H1 (cell line): Measurements from ENCODE around the gene MAGOH. TPM values are rescaled to one million over a fixed set of nuclear protein-coding genes. Genes with fewer than 3 reads are reported as not detected.

Experiments used
- CTCF ChIA-PET: fragments of 300-600 bp; sonication (Branson Sonifier 250); formaldehyde crosslinking; loops from one replicate; lab custom pipeline; 2021; ENCODE audit not compliant: partially characterized antibody; lab: Charles Lee
- POLR2A ChIA-PET: fragments of 300-600 bp; sonication (Branson Sonifier 250); formaldehyde crosslinking; loops from one replicate; lab custom pipeline; 2021; ENCODE audit warnings: inconsistent platforms; ENCODE audit not compliant: partially characterized antibody; lab: Charles Lee
- DNase-seq, 2 experiments: peaks; one replicate each; pipeline versions ENCODE4 v3.0.0 to v3.0.0-alpha.2; 2010 to 2022; ENCODE audit warnings: low spot score in 2 of 2, low read depth in 1 of 2, mixed read lengths in 1 of 2
- FAIRE-seq: peaks from 2 replicates; lab custom pipeline; 2011; peaks lifted over from hg19 to GRCh38; lab: Jason Lieb, UNC
- H2AFZ ChIP-seq: 2 replicates; pipeline ENCODE4 v1.8.1; 2012; ENCODE audit warnings: low read length, inconsistent platforms
- H2AK5ac ChIP-seq: 2 replicates; pipeline ENCODE4 v1.6.1; 2013; ENCODE audit warnings: low read depth, low read length
- H2BK120ac ChIP-seq: replicated peaks from 2 replicates; pipeline ENCODE3; 2013; ENCODE audit warnings: low read depth, low read length, inconsistent platforms
- H2BK12ac ChIP-seq: 2 replicates; pipeline ENCODE4 v1.6.1; 2013; ENCODE audit warnings: low read depth, low read length
- H2BK15ac ChIP-seq: 2 replicates; pipeline ENCODE4 v1.6.1; 2013; ENCODE audit warnings: low read length
- H2BK20ac ChIP-seq: 2 replicates; pipeline ENCODE4 v1.6.1; 2013; ENCODE audit warnings: low read length
- H2BK5ac ChIP-seq: 2 replicates; pipeline ENCODE4 v1.6.1; 2013; ENCODE audit warnings: low read depth, low read length
- H3K14ac ChIP-seq: 2 replicates; pipeline ENCODE4 v1.6.1; 2013; ENCODE audit warnings: inconsistent platforms; ENCODE audit not compliant: insufficient read length
- H3K18ac ChIP-seq: 2 replicates; pipeline ENCODE4 v1.6.1; 2013; ENCODE audit warnings: low read length; ENCODE audit errors: extremely low read depth
- H3K23ac ChIP-seq: 2 replicates; pipeline ENCODE4 v1.6.1; 2013; ENCODE audit warnings: inconsistent platforms; ENCODE audit not compliant: insufficient read length
- H3K23me2 ChIP-seq: 2 replicates; pipeline ENCODE4 v1.6.1; 2013; ENCODE audit warnings: low read depth, low read length
- H3K27ac ChIP-seq: 2 replicates; pipeline ENCODE4 v1.6.1; 2011; ENCODE audit warnings: low read depth, low read length, inconsistent platforms
- H3K27me3 ChIP-seq, 4 experiments: replicated peaks in 1 of 4; 1 replicate in 1 of 4; 2 replicates in 3 of 4; pipeline versions ENCODE4 v1.6.1 to v1.8.1; 2011 to 2013; ENCODE audit warnings: low read length in 3 of 4, mild to moderate bottlenecking in 3 of 4, inconsistent platforms in 2 of 4, mixed read lengths in 2 of 4, moderate library complexity in 1 of 4; ENCODE audit not compliant: control insufficient read depth in 3 of 4, insufficient read depth in 3 of 4; ENCODE audit errors: extremely low read depth in 1 of 4
- H3K36me3 ChIP-seq, 4 experiments: 2 replicates each; pipeline versions ENCODE4 v1.6.1 to v1.8.1; 2011 to 2013; ENCODE audit warnings: mild to moderate bottlenecking in 4 of 4, low read length in 3 of 4, moderate library complexity in 2 of 4, control low read depth in 1 of 4, inconsistent platforms in 1 of 4; ENCODE audit not compliant: insufficient read depth in 4 of 4, control insufficient read depth in 2 of 4
- H3K4ac ChIP-seq: replicated peaks from 2 replicates; pipeline ENCODE3; 2013; ENCODE audit warnings: low read length, low read depth, mixed read lengths, inconsistent platforms; ENCODE audit not compliant: insufficient read length
- H3K4me1 ChIP-seq, 4 experiments: replicated peaks in 1 of 4; 1 replicate in 1 of 4; 2 replicates in 3 of 4; pipeline versions ENCODE4 v1.6.1 to v1.8.1; 2011 to 2013; ENCODE audit warnings: low read length in 3 of 4, inconsistent platforms in 2 of 4, mixed read lengths in 1 of 4; ENCODE audit not compliant: insufficient read depth in 4 of 4, control insufficient read depth in 3 of 4
- H3K4me2 ChIP-seq, 2 experiments: 2 replicates each; pipeline versions ENCODE4 v1.6.1 to v1.8.1; 2011 to 2013; ENCODE audit warnings: low read depth in 2 of 2, low read length in 2 of 2, control low read depth in 1 of 2, inconsistent platforms in 1 of 2, mild to moderate bottlenecking in 1 of 2; ENCODE audit not compliant: insufficient read depth in 1 of 2
- H3K4me3 ChIP-seq, 4 experiments: fragments of 200-600, 300-600 bp in 1 of 4; sonication (generic), shearing (Covaris generic), sonication (Bioruptor Twin) in 1 of 4; 2 replicates each; pipeline versions ENCODE4 v1.5.1 to v1.8.1; 2011 to 2016; ENCODE audit warnings: low read length in 4 of 4, low read depth in 3 of 4, control low read depth in 2 of 4, inconsistent platforms in 2 of 4, mild to moderate bottlenecking in 2 of 4, mixed read lengths in 1 of 4, moderate library complexity in 1 of 4; ENCODE audit not compliant: insufficient read depth in 2 of 4; ENCODE audit errors: extremely low read depth in 1 of 4
- H3K56ac ChIP-seq: replicated peaks from 2 replicates; pipeline ENCODE3; 2013; ENCODE audit warnings: low read depth, mild to moderate bottlenecking, mixed read lengths, low read length, inconsistent platforms; ENCODE audit not compliant: insufficient read length
- H3K79me1 ChIP-seq: 2 replicates; pipeline ENCODE4 v1.6.1; 2013; ENCODE audit warnings: low read depth, low read length, control low read depth
- H3K79me2 ChIP-seq, 2 experiments: 2 replicates each; pipeline versions ENCODE4 v1.6.1 to v1.8.1; 2012 to 2013; ENCODE audit warnings: low read length in 2 of 2, mild to moderate bottlenecking in 2 of 2, inconsistent platforms in 1 of 2; ENCODE audit not compliant: insufficient read depth in 2 of 2, control insufficient read depth in 1 of 2
- H3K9ac ChIP-seq, 4 experiments: replicated peaks in 1 of 4; 1 replicate in 1 of 4; 2 replicates in 3 of 4; pipeline versions ENCODE4 v1.6.1 to v1.8.1; 2011 to 2013; ENCODE audit warnings: low read depth in 3 of 4, low read length in 3 of 4, control low read depth in 2 of 4, mild to moderate bottlenecking in 2 of 4, moderate library complexity in 2 of 4, inconsistent platforms in 1 of 4; ENCODE audit errors: extremely low read depth in 1 of 4
- H3K9me3 ChIP-seq, 2 experiments: 2 replicates each; pipeline versions ENCODE4 v1.6.1 to v1.8.1; 2012 to 2013; ENCODE audit warnings: mild to moderate bottlenecking in 2 of 2, moderate library complexity in 2 of 2, control low read depth in 1 of 2, inconsistent platforms in 1 of 2, low read depth in 1 of 2, low read length in 1 of 2, mixed read lengths in 1 of 2; ENCODE audit not compliant: insufficient read depth in 2 of 2
- H4K20me1 ChIP-seq, 2 experiments: replicated peaks in 1 of 2; 2 replicates each; pipeline versions ENCODE3 to v1.8.1; 2011 to 2013; ENCODE audit warnings: inconsistent platforms in 2 of 2, low read length in 2 of 2, mild to moderate bottlenecking in 1 of 2; ENCODE audit not compliant: insufficient read depth in 2 of 2, control insufficient read depth in 1 of 2
- H4K5ac ChIP-seq: 2 replicates; pipeline ENCODE4 v1.6.1; 2013; ENCODE audit warnings: low read length, low read depth, mixed read lengths, inconsistent platforms; ENCODE audit not compliant: insufficient read length
- H4K8ac ChIP-seq: 2 replicates; pipeline ENCODE4 v1.8.0; 2013; ENCODE audit warnings: mild to moderate bottlenecking, moderate library complexity, low read length, inconsistent platforms; ENCODE audit not compliant: insufficient read depth; ENCODE audit errors: extremely low read depth
- H4K91ac ChIP-seq: replicated peaks from 2 replicates; pipeline ENCODE3; 2013; ENCODE audit warnings: low read length, mixed read lengths, inconsistent platforms; ENCODE audit not compliant: insufficient read length
- EP300 ChIP-seq, 2 experiments: IDR thresholded peaks; 1 replicate in 1 of 2; 2 replicates in 1 of 2; pipeline ENCODE4 v1.6.1; 2011 to 2012; ENCODE audit warnings: low read depth in 2 of 2, low read length in 2 of 2, mild to moderate bottlenecking in 2 of 2, borderline replicate concordance in 1 of 2, inconsistent platforms in 1 of 2, moderate library complexity in 1 of 2
- JUND ChIP-seq: IDR thresholded peaks from 2 replicates; pipeline ENCODE4 v1.6.1; 2011; ENCODE audit warnings: mild to moderate bottlenecking, improper control_type of control experiment, low read length
- MAFK ChIP-seq: IDR thresholded peaks from 2 replicates; pipeline ENCODE4 v1.6.1; 2012; ENCODE audit warnings: low read depth, mild to moderate bottlenecking, improper control_type of control experiment, low read length
- NANOG ChIP-seq: IDR thresholded peaks from 2 replicates; pipeline ENCODE4 v1.6.1; 2011; ENCODE audit warnings: low read length, low read depth, mild to moderate bottlenecking, inconsistent platforms; ENCODE audit not compliant: insufficient read depth, poor library complexity, severe bottlenecking
- WGBS, 2 experiments: shearing (Covaris generic) in 1 of 2; methylation state at CpG; one replicate each; pipeline versions ENCODE4 v1.1.6 to v1.1.7; 2013 to 2015; ENCODE audit warnings: low lambda C conversion rate in 2 of 2, mixed read lengths in 2 of 2, inconsistent platforms in 1 of 2, low coverage in 1 of 2, missing lambda C conversion rate in 1 of 2; ENCODE audit not compliant: insufficient replicate concordance in 2 of 2, insufficient coverage in 1 of 2, insufficient read length in 1 of 2; ENCODE audit errors: extremely low coverage in 1 of 2, missing lambda C conversion rate in 1 of 2; 5-methylcytosine and 5-hydroxymethylcytosine counted together
- polyA plus RNA-seq, 7 experiments: library from polyadenylated mRNA; depleted of rRNA in 3 of 7; stranded (reverse) in 5 of 7; unstranded in 2 of 7; fragments of >200 nt in 5 of 7; fragments of 200-250 nt in 2 of 7; gene quantifications; 1 replicate in 5 of 7; 2 replicates in 1 of 7; 4 replicates in 1 of 7; pipeline versions ENCODE4 v1.2.1 to v1.2.3, GENCODE V29; 2011 to 2013; ENCODE audit warnings: missing spikeins in 2 of 7, mixed read lengths in 2 of 7
- total RNA-seq: library from RNA; stranded (reverse); fragmentation: NEBNext Ultra II Directional; extraction: Animal tissue kit (Norgen Biotek cat#: 25700); gene quantifications from 2 replicates; pipeline ENCODE4 v1.2.1, GENCODE V29; 2021

MAGOH gene
- total and polyA plus RNA-seq, 2 of the 8 experiments (the other 6 are each of a cell fraction or from before 2014, with no cell fraction given) = 46.9 to 74.3 TPM

GRCh38 chr1:53254011-53254640 lies 15.8 kb upstream of the MAGOH start:
- no peak overlapping the region for H3K14ac ChIP-seq
- no peak overlapping the region for H3K9ac ChIP-seq
- H3K4me1 ChIP-seq = no peaks in the 10 kb centered on the region
- H3K79me2 ChIP-seq = no peaks in the 10 kb centered on the region
- no peaks in the 10 kb centered on the region for H3K9me3 ChIP-seq
- H3K36me3 ChIP-seq = peaks cover 40 to 87% (median 70%) of the 10 kb centered on the region in 4 experiments
- H2BK5ac ChIP-seq = no peak overlapping the region
- H3K56ac ChIP-seq = no peak overlapping the region
- no peak for DNase-seq
- no peak overlapping the region for H2BK15ac ChIP-seq
- no peaks in the 10 kb centered on the region for H3K23me2 ChIP-seq
- H2AK5ac ChIP-seq = no peak overlapping the region
- H3K27ac ChIP-seq = no peak overlapping the region
- H3K23ac ChIP-seq = no peak overlapping the region
- ChIA-PET CTCF (interaction anchor here (0.6 to 3.0 kb wide), 6 partner anchors 12 to 56 kb away, joined by 3 to 15 read pairs (median 4); no protein-coding TSS in a partner anchor), POLR2A (interaction anchor here (0.9 to 1.6 kb wide), 4 partner anchors 9 to 141 kb away, joined by 3 read pairs; partner anchors contain the start of gene MAGOH)
- H4K20me1 ChIP-seq = peaks cover 1 to 2% of the 10 kb centered on the region in 2 experiments
- 91% methylated on average over 4 of the region's 4 CpGs; no CpG with 5 or more reads in 1 of the 2 experiments for WGBS, 2 experiments
- H3K18ac ChIP-seq = no peak overlapping the region
- no peak overlapping the region for H3K4me2 ChIP-seq
- no peak overlapping the region for H4K8ac ChIP-seq
- H2AFZ ChIP-seq = no peak overlapping the region
- H3K4ac ChIP-seq = no peak overlapping the region
- no peak overlapping the region for H2BK120ac ChIP-seq
- no peaks in the 10 kb centered on the region for H3K79me1 ChIP-seq
- no peaks in the 10 kb centered on the region for H3K27me3 ChIP-seq
- no peak for FAIRE-seq
- no peak overlapping the region for H2BK20ac ChIP-seq
- no peak overlapping the region for H2BK12ac ChIP-seq
- H4K5ac ChIP-seq = no peak overlapping the region
- H3K4me3 ChIP-seq = no peak overlapping the region
- no peak overlapping the region for H4K91ac ChIP-seq
- no peak for TF ChIP-seq EP300 (IDR thresholded peaks at IDR 0.05; ENCODE audit: borderline replicate concordance in 1 of 2, low read depth in 2 of 2, low read length in 2 of 2)
- TF ChIP-seq NANOG = no peak
- no peak for TF ChIP-seq MAFK
- TF ChIP-seq JUND = no peak
